ENCODE results near the gene MAP3K15.

The MAP3K15 gene

DNA sequence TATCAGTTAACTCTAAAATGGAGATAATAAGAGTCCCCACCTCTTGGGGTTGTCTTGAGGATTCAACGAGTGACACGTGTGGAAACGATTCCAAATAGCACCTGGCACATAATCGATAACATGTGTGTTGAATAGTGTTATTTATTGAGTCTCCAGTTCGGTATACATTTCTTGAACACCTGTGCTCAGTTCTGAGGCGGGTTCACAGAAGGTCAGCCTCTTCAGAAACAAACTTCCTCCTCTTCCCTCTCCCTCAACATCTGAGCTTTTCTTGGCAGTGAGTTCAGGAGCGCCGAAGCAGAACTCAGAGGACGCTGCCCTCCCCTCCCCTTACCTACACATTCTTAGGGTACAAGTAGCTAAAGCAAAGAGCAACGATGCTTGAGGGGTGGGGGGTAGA, 170.6 kb downstream of the MAP3K15 start:
- TF ChIP-seq, protein P1, sequence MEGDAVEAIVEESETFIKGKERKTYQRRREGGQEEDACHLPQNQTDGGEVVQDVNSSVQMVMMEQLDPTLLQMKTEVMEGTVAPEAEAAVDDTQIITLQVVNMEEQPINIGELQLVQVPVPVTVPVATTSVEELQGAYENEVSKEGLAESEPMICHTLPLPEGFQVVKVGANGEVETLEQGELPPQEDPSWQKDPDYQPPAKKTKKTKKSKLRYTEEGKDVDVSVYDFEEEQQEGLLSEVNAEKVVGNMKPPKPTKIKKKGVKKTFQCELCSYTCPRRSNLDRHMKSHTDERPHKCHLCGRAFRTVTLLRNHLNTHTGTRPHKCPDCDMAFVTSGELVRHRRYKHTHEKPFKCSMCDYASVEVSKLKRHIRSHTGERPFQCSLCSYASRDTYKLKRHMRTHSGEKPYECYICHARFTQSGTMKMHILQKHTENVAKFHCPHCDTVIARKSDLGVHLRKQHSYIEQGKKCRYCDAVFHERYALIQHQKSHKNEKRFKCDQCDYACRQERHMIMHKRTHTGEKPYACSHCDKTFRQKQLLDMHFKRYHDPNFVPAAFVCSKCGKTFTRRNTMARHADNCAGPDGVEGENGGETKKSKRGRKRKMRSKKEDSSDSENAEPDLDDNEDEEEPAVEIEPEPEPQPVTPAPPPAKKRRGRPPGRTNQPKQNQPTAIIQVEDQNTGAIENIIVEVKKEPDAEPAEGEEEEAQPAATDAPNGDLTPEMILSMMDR (IDR thresholded peaks at IDR 0.05; ENCODE audit: insufficient read depth, low read length, missing control alignments), result no peak
- CTCF ChIA-PET, result no interaction called here
- POLR2A ChIA-PET, result no interaction called here
- DNase-seq (ENCODE audit: low read depth, low spot score), result no peak
- H3K4me3 ChIP-seq (ENCODE audit: low read depth, low read length), result peak overlapping the region; percentile 72

DNA sequence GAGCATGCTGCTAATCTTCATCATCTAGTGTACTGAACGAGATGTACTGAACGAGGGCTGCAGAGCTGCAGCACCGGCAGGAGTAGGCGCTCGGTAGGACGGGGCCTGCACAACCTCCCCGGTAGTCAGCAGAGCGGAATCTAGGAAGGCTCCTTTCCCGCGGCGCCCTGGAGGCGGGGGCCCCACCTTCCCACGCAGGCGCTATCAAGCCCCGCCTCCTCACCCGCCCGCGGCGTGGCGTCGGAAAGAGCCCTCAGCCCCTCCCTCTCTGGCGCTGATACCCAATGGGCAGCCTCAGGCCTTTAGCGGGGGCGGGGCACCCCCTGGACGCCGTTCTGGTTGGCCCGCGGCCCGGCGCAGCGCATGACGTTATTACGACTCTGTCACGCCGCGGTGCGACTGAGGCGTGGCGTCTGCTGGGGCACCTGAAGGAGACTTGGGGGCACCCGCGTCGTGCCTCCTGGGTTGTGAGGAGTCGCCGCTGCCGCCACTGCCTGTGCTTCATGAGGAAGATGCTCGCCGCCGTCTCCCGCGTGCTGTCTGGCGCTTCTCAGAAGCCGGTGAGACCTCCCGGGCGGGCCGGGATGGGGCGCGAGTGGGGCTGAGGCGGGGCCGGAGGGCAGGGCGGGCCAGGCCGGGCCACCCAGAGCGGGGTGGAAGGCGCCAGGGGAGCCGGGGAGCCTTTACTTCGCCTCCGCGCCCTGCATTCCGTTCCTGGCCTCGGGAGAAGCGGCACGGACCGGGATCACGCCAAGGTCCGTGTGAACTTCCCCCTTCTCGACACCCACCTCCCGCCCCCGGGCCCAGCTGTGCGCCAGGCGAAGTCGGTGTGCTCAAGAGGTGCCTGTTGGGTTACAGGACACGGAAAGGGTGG, 171.5 kb downstream of the MAP3K15 start, which contains the start of gene PDHA1:
Gene PDHA1, plus strand, starts transcription at position 393 of the 874 bp plus-strand sequence. Its CDS starts 111 bp downstream, at position 504.
- CTCF ChIA-PET, result no interaction called here
- peak within 1 kb of the TSS; percentile 72 for H3K4me3 ChIP-seq (ENCODE audit: low read depth, low read length)
- POLR2A ChIA-PET, result no interaction called here
- TF ChIP-seq, protein P1 (IDR thresholded peaks at IDR 0.05; ENCODE audit: insufficient read depth, low read length, missing control alignments), result no peak
- peak; percentile 56 for DNase-seq (ENCODE audit: low read depth, low spot score)

DNA sequence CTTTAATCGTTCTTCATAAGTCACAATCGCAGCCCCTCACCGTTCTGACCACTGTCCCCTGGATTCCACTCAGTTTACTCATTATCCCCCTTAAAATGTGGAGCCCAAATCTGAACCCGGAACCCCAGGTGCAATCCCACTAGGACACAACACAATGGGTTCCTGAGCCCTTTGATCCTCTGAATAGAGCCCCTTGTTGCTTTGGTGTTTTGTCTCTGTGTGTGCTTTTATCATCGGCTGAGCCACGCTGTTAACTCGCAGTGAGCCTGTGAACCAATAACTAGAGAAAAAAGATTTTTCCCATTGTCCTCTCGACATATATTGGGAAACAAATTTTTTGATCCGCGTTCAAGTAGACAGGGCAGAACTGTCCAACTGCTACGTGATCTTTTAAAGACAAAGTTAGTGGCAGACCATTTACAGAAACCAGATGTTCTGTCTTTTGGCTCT, 172.2 kb downstream of the MAP3K15 start:
- TF ChIP-seq, protein P1 (IDR thresholded peaks at IDR 0.05; ENCODE audit: insufficient read depth, low read length, missing control alignments), result no peak
- DNase-seq (ENCODE audit: low read depth, low spot score), result no peak
- CTCF ChIA-PET, result no interaction called here
- POLR2A ChIA-PET, result no interaction called here
- H3K4me3 ChIP-seq (ENCODE audit: low read depth, low read length), result peak overlapping the region; percentile 55

DNA sequence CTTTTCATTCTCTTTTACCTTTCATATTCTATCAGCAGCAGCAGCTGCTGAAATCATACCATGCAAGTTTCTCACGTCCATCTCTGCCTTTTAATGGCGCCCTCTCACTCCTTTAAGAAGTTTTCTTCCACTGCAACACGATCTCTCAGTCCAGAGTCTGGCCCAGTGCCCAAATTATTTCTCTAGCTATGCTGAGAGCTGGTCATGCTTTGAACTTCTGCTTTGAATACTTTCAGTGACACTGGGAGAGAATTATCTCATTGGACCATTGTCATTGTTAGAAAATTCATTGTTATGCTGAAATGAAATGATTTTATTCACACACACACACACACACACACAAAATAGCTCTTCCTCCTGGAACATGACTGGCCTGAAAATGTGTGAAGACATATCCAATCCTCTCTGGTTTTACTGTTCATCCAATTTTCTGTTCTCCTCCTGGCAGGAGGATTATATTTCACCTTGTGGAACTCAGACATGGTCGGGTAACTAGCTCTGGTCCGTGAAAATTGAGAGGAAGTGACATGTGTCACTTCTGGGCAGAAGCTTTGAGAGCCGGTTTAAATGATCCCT, 172.9 kb downstream of the MAP3K15 start:
- POLR2A ChIA-PET, result no interaction called here

DNA sequence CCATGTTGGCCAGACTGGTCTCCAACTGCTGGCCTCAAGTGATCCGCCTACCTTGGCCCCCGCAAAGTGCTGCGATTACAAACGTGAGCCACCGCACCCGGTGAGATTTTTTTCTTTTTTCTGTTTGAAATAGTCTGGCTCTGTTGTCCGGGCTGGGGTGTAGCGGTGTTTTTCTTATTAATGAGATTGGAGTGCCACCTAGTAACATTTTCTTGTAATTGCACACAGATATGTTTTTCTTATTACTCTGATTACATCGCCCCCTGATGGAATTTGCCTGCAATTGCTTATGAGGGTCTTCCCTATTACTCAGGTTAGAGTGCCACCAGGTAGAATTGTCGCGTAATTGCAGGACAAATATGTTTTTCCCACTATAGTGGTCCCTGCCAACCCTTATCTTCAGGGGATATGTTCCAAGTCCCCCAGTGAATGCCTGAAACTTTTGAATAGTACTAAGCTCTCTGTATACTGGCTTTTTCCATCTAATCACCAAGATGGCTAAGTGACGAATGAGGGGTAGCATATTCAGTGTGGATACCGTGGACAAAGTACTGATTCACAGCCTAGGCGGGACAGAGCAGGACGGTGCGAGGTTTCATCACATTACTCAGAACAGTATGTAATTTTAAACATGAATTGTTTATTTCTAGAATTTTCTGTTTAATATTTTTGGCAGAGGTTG, 180.2 kb downstream of the MAP3K15 start:
- ChIA-PET POLR2A (no interaction called here), CTCF (interaction anchor here (1.1 to 4.0 kb wide), 8 partner anchors 13 to 952 kb away, joined by 3 to 32 read pairs (median 14); no protein-coding TSS in a partner anchor)
- no peak overlapping the region for H3K4me3 ChIP-seq (ENCODE audit: low read depth, low read length)
- TF ChIP-seq, protein P1 (IDR thresholded peaks at IDR 0.05; ENCODE audit: insufficient read depth, low read length, missing control alignments), result no peak
- DNase-seq (ENCODE audit: low read depth, low spot score), result no peak

More for the DNA sequence above, 172.9 kb downstream of the MAP3K15 start:
- no peak for DNase-seq (ENCODE audit: low read depth, low spot score)
- no peak overlapping the region for H3K4me3 ChIP-seq (ENCODE audit: low read depth, low read length)
- TF ChIP-seq, protein P1 (IDR thresholded peaks at IDR 0.05; ENCODE audit: insufficient read depth, low read length, missing control alignments), result no peak
- CTCF ChIA-PET, result interaction anchor here (0.9 kb wide), 1 partner anchor 9 kb away, joined by 3 read pairs; no protein-coding TSS in a partner anchor

All from AG04449 (cell line).